Gastroesophageal sphincter (tissue), 3 donors: ENCODE data around the gene GTF2F2.

ENCODE experiments used
- EP300 ChIP-seq: sonication (generic); formaldehyde crosslinking; IDR thresholded peaks from one replicate; pipeline ENCODE4 v1.6.1; 2017; ENCODE audit warnings: antibody characterized with exemption, mild to moderate bottlenecking
- POLR2A ChIP-seq, 2 donors: fragments of 450-650 bp; IDR thresholded peaks; one replicate each; pipeline ENCODE4 v1.6.1; 2017; ENCODE audit warnings: antibody characterized with exemption in 2 of 2, mild to moderate bottlenecking in 2 of 2, moderate library complexity in 1 of 2
- TF ChIP-seq, protein P1 (sequence below), 4 experiments: fragments of 200-600 bp in 2 of 4; fragments of 450-650 bp in 2 of 4; sonication (generic) in 1 of 4; IDR thresholded peaks; one replicate each; pipeline ENCODE4 v1.5.1; 2017 to 2019; ENCODE audit warnings: antibody characterized with exemption in 4 of 4, mild to moderate bottlenecking in 2 of 4, moderate library complexity in 2 of 4

DNA sequence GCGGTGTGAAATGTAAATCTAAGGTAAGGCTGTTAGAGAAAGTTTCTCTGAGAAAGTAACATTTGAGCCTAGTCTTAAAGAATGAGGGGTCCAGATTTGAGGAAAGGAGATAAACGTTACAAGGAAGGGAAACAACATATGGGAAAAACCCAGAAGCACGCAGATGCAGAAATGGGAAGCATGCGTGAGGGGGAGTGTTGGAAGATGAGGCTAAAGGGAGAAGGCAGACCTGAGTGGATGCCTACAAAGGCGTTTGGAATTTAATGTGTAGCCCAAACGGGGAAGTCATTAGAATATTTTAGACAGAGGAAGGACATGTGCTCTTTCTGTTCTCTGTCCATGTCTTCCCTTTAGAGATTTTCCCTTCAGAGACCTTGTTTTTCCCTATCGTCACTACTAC, 159.7 kb downstream of the GTF2F2 start:
- TF ChIP-seq, protein P1, sequence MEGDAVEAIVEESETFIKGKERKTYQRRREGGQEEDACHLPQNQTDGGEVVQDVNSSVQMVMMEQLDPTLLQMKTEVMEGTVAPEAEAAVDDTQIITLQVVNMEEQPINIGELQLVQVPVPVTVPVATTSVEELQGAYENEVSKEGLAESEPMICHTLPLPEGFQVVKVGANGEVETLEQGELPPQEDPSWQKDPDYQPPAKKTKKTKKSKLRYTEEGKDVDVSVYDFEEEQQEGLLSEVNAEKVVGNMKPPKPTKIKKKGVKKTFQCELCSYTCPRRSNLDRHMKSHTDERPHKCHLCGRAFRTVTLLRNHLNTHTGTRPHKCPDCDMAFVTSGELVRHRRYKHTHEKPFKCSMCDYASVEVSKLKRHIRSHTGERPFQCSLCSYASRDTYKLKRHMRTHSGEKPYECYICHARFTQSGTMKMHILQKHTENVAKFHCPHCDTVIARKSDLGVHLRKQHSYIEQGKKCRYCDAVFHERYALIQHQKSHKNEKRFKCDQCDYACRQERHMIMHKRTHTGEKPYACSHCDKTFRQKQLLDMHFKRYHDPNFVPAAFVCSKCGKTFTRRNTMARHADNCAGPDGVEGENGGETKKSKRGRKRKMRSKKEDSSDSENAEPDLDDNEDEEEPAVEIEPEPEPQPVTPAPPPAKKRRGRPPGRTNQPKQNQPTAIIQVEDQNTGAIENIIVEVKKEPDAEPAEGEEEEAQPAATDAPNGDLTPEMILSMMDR (IDR thresholded peaks at IDR 0.05): no peak
- TF ChIP-seq EP300: no peak
- no peak for TF ChIP-seq POLR2A (IDR thresholded peaks at IDR 0.05)
